ENCODE results near the gene BCAR1.
"Not testable (repeated sequence)": the region's sequence is repeated elsewhere in the genome, so short reads cannot be mapped to it uniquely, and the experiment has no call there.

BCAR1 gene

DNA sequence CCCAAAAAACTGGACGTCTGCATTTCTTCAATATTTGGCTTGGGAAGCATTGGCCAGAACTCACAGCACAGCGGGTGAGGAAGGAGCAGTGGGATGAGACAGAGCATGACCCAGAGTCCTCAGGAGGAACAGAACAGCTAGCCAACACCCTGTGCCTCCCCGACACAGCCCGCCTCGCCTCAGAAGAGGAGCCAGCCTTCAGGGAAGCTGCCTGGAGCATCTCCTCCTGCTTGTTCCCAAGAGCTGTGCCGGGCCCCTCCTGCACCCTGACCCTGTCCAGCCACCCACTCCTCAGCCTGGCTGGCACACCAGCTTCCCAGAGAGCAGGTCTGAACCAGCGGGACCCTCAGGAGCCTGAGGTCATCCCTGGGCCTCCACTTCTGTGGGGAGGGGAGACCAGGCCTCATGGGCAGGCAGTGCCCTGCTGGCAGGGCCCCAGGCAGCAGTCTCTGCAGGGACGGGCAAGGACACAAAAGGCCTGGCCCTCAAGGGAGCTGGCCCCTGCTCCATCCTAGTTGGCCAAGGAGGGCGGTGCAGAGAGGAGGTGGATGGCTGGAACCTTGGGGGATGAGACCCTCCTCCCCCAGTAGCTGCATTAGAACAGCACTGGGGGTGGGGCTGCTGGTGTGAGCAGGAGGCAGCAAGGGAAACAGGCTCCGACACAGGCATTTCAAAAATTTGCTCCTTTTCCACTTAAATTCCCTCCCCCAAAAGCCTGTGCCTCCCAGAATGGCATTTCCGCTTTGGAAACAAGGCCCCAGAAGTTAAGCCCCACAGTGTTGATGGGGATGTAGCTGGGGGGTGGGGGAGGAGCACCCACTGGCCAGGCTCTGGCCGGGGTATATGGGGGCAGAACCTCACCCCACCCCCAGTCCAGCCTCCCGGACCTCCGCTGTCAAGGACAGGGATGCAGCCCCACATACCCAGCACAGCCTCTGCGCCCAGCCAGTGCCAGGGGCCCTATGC lies 1.8 kb upstream of the BCAR1 start:
- no peak for DNase-seq (ENCODE audit: low read depth)

- DNase-seq (ENCODE audit: low read depth), result no peak
Measured at GRCh38 chr16:75252049-75252864, 833 bp upstream of the BCAR1 start.

DNA sequence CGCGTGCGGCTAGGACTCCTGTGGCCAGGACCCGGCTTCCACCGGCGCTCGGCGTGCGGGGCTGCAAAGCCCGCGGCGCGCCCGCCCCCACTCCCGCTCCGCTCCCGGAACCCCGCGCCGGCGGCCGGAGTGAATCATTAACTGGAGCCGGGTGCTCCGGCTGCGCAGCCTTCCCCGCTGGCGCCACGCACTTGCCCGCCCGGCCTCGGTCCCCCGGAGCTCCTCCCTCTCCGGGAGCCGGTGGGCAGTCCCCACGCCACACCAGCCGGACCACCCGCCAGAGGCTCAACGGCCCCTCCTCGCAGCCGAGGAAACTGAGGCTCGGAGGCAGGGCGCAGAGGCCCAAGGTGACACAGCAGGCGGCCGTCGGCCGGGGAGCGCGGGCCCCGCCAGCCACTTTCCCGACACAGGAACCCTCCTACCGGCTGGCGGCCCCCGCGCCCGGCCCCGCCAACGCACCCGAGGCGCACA lies 580 bp downstream of the BCAR1 start:
- no peak for DNase-seq (ENCODE audit: low read depth)

GRCh38 chr16:75250089-75250808 lies 1.2 kb downstream of the BCAR1 start:
- DNase-seq (ENCODE audit: low read depth), result no peak

GRCh38 chr16:75249441-75249840 lies 2.0 kb downstream of the BCAR1 start:
- DNase-seq (ENCODE audit: low read depth), result no peak

DNA sequence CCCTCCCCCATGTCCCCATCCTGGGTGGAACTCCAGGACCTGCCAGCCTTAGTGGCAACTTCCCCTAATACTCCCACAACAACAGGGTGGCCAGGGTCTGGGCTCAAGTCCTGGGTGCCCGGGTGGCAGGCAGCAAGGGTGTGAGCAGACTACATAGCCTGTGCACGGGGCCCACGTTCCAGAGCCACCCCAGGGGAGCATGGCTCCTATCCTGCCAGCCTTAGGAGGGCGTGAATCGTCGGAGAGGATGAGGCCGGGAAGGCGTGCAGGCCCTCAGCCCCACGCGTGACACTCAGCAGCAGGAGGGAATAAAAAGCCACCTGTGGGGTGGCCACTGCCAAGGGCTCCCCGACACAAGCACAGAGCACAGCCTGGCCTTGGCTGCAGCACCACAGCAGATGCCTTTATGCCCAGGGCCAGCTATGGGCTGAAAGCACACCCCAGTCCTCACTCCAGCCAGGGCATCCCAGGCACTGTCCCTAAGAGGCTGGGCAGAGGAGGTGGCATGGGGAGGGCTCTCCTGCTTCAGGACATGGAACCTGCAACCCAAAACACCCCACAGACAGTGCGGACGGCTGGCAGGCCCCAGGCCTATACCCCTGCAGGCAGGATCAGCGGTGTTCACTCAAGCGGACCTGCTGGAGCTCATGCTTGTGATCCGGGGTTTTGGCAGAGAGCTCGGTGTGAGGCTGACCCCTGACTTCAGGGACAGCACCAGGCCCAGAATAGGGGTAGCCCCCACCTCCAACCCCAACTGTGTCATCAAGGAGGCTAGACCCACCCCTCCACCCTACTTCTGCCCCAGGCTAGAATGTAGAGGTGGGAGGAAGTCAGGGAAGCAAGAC lies 2.7 kb downstream of the BCAR1 start:
- no peak for DNase-seq (ENCODE audit: low read depth)

DNA sequence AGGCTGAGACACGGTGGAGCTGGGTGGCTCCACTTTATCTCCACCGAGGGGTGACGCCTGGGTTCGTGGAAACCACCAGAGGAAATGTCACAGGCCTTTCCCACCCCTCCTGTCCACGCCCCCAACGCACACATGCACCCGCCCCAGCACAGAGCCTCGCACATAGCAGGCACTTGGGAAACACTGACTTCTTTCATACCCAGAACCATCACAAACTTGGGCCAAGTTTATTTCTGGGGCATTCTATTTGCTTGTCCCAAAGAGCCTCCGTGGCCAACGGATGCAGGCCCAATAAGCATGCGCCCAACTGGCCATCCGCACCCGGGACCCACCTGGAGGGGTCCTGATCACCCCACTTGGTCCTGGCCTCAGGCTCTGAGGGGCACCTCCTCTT lies 3.3 kb downstream of the BCAR1 start:
- no peak for DNase-seq (ENCODE audit: low read depth)

DNA sequence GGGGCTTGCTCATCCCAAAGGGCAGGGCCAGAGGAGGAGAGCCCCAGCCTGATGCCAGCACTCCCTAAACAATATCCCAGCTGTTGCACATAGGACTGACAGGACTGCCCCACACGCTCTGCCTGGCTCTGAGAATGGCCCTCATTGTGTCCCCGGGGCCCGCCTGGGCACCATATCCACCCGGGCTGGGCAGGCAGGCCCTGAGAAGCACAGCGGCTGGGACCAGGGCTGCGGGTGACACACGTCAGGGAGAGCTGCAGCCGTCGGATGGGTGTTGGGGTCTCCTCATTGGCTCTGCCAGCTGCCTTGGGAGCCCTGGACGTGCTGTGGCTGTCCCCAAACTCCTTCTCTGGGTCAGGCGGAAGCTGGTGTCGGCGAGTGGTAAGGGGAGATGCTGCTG lies 4.2 kb downstream of the BCAR1 start:
- no peak for DNase-seq (ENCODE audit: low read depth)

- no peak for DNase-seq (ENCODE audit: low read depth)
Measured at GRCh38 chr16:75246504-75247205, 4.8 kb downstream of the BCAR1 start.

- DNase-seq (ENCODE audit: low read depth), result peak; percentile 87
Measured at GRCh38 chr16:75244844-75245758, 6.3 kb downstream of the BCAR1 start.

DNA sequence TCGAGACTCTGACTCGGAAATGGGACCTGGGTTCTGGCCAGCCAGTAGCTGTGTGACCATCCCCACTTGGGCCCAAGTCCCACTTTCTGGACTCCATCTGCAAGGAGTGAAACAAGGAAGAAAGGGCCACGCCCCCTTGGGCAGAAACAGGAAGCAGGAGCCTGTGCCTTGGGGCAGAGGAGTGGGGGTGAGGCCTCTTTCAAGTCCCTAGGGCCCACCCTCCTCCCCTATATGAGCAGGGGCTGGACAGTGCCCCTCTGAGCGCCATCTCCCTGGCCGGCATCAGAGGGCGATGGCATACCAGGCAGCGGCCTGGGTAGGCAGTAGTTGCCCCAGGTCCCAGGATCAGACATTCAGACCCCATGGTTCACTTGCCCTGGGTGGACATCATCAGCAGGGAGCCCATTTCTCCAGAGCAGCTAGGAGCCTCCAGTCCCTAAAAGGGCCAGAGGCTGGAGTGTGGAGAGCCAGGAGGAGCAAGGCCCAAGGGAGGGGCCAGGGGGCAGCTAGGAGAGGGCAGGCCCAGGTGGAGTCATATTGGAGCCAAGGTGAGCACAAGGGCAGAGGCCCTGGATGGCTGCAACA lies 7.1 kb downstream of the BCAR1 start:
- DNase-seq (ENCODE audit: low read depth), result no peak

- no peak for DNase-seq (ENCODE audit: low read depth)
Measured at GRCh38 chr16:75243667-75244224, 7.7 kb downstream of the BCAR1 start.

DNA sequence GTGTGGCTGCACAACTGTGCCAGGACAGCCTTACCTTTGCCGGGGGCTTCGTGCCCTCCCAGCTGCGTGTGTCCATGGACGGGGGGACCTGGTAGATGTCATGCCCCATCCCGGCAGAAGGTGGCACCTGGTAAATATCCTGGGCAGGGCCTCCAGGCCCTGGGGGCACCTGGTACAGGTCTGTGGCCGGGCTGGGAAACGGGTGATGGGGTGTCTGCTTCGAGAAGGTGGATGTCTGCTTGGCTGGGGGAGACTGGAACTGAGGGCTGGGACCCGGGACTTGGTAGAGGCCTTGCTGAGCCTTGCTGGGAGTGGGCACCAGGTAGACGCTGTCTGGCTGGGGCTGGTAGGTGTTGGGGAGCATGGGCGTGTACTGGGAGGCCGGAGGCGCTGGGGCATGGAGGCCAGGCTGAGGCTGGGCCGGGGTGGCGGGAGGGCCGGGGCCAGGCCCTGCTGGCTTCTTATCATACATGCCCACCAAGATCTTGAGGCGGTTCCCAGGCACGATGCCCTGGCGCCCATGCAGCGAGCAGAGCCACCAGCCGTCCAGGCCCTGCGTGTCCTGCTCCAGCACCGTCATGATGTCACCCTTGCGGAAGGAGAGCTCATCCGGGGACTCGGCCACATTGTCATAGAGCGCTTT lies 8.9 kb downstream of the BCAR1 start:
- not testable (repeated sequence) for DNase-seq (ENCODE audit: low read depth)

DNA sequence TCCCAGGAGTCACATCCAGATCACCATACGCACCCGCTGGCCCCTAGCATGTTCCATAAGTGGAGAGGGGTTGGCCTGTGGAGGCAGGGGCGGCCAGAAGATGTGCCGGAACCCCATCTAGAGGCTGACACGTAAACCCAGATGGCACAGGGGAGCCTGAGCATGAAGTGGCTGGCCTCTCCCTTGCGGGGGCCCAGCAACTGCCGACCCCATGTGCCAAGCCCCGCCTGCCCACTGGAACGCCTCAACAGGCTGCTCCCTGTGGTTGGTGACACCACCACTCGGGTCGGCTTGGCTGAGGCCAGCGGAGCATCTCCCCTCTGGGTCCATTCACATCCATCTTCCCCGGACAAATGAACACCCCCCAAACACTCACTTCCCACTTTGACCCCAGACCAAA lies 9.5 kb downstream of the BCAR1 start:
- no peak for DNase-seq (ENCODE audit: low read depth)

- no peak for DNase-seq (ENCODE audit: low read depth)
Measured at GRCh38 chr16:75241412-75241811, 10.0 kb downstream of the BCAR1 start.

- DNase-seq (ENCODE audit: low read depth), result not testable (repeated sequence)
Measured at GRCh38 chr16:75240633-75241032, 10.8 kb downstream of the BCAR1 start.

DNA sequence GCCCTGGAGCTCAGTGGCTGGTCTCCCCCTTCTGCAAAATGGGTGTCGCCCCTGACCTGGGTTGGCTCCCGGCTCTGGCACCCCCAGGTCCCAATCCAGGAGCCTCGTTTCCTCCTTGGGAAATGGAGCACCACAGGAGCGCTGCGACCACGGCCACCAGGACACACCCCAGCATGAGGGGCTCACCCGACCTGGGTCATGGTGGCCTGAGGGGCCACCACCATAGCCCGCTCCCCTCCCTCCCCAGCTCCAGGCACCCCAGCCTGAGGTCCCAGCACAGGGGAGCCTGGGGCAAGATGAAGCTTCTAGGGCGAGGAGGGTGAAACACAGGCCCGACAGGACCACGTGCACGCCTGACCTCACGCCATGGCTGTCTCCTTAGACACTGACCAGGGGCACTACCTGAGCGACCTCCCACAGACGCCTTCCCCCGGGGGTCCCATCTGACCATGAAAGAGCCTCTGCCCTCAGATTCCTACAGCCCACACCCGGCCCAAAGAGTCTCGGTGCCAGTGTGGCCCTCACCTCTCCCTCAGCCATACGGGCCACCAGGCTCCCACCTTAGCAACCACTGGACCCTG lies 11.8 kb downstream of the BCAR1 start:
- no peak for DNase-seq (ENCODE audit: low read depth)
